Stimulated activated CD4-positive, alpha-beta T cell treated with anti-CD3 and anti-CD28 coated beads, Interleukin-1b, Interleukin-23, amount 100 ng/mL, for 24 hours (primary cell): ENCODE data around the gene PCOLCE2.
"Not testable (repeated sequence)": the region's sequence is repeated elsewhere in the genome, so short reads cannot be mapped to it uniquely, and the experiment has no call there.

ENCODE experiments used
- DNase-seq, 4 experiments: peaks; one replicate each; pipeline ENCODE4 v3.0.0-alpha.2; 2020; ENCODE audit warnings: low read depth in 4 of 4, low spot score in 1 of 4

The PCOLCE2 gene

DNA sequence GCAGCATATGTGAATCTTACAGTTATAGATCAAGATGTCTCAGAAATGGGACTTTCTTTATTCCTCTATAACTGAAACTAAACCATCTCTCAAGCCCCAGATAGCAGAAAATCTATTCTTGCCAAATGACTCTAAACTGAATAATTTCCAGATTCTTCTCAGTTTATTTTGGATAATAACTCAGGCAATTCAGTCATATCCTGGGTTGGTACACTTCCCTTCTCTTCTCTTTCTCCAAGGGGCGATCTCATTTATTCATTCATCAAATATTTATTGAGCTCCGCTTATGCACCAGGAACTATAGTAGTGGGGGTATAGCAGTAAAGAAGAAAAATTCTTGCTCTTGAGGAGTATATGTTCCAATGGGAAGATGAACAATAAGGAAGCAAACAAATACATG is 13.5 kb upstream of the PCOLCE2 start:
- DNase-seq: no peak

- no peak for DNase-seq
Measured at GRCh38 chr3:142898346-142899213, 9.7 kb upstream of the PCOLCE2 start.

DNA sequence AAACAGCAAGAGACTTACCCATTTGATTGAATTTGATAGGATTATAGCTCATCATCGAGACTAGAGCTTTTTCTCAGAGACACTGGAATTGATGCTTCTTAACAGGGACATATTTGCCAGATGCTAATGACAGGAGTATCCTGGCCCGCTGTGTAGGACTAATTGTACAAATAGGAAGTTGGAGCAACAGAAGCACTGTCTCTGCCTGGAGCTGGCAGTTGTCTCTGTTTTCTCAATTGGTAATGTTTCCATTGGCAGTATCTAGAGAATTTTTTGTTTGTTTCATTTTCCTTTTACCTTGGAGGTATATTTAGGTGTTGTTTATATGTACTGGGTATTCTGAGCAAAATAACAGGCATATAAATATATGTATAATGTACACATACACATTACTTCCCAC is 8.9 kb upstream of the PCOLCE2 start:
- DNase-seq: no peak

DNA sequence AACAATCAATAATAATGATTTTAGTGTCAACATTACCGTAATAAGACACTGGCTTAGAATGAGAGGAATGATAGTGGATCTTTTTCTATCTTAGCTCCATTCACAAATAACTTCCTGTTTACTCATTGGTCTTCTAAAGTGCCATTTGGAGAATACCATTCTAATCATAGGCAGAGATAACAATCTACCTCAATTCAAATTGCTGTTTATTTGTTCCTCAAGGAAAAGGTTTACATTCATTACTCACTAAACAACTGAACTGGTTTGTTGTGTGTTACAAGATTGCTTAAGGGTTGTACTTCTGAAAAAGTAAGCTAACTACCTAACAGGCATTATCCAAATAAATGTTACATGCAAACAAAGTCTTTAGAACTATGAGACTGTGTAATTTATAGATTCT is 8.1 kb upstream of the PCOLCE2 start:
- no peak for DNase-seq

DNA sequence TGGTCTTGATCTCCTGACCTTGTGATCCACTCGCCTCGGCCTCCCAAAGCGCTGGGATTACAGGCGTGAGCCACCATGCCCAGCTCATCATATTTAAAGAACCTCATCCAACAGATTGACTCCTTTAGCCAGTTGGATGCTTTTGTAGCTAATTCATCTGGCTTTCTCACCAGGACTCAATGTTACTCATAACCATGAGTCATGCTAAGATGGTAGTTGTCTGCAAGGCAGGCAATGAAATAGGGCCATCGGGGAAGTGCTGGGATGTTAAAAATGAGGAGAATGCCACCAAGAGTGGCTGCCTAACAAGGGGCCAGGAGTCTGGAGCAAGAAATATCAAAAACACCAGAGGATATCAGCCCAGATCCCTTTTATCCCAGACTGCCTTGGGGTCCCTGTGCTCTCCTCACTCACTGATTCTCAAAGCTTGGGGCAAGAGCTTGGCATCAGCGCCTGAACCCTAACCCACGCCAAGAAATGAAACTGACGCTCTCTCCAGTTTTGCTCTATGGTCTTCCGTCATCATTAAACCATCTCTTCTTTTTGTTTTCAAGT is 7.4 kb upstream of the PCOLCE2 start:
- no peak for DNase-seq

DNA sequence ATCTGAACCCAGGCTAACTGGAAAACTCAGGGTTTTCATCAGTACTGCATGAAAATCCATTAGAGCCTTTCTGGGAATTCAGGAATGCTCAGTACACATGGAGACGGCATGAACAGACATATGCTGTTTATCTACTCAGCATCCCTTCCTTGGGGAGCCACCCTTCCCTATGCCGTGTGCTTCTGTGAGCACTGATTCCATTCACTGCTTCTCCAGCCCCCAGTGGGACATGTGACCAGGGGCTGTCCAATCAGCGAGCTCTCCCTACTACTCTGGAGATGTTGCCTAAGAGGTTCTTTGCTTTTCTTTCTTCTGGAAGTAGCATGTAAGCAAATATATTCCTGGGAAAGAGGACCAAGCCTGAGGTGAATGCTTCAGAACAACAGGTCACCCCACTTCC is 5.6 kb upstream of the PCOLCE2 start:
- DNase-seq: no peak

- no peak for DNase-seq
Measured at GRCh38 chr3:142892714-142893113, 3.8 kb upstream of the PCOLCE2 start.

GRCh38 chr3:142890592-142890991 is 1.7 kb upstream of the PCOLCE2 start:
- no peak for DNase-seq

DNA sequence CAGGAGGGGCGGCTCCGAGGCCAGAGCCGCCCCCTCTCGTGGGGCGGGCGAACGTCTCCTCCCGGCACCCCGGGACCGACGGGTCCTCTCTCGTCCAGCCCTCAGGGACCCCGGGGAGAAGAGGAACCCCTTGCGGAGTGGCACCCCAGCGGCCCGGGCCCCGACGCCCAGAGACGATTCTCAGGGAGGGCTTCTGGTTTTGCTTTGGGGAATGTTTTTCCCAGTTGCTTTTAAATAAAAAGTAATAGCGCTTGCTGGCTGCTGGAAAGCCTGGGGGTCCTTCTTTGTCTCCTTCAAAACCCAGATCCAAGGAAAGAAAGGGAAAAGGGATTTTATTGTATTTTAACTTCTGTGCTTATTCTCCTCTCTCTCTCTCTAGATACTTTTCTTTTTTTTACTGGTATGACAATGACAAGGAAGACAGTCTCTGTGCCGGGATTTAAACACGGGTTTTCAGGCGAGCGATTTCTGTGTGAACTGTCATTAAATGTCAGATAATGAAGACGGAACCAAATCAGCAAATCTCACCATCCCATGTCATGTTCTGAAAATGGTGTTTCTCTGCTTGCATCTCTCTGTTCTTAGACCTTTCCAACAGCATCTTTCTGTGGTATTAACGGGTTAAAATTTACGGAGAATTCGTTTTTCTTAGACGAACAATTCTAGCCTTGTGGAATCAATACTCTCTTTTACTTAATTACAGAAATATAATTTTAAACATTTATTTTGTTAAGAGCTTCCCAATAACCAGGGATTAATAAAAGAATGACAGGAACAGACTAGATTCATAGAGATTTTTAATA is 530 bp upstream of the PCOLCE2 start:
- DNase-seq: no peak

- no peak for DNase-seq
Measured at GRCh38 chr3:142888099-142888480, 793 bp downstream of the PCOLCE2 start.

GRCh38 chr3:142886940-142887339 is 1.9 kb downstream of the PCOLCE2 start:
- DNase-seq: no peak

GRCh38 chr3:142886021-142886420 is 2.9 kb downstream of the PCOLCE2 start:
- no peak for DNase-seq

DNA sequence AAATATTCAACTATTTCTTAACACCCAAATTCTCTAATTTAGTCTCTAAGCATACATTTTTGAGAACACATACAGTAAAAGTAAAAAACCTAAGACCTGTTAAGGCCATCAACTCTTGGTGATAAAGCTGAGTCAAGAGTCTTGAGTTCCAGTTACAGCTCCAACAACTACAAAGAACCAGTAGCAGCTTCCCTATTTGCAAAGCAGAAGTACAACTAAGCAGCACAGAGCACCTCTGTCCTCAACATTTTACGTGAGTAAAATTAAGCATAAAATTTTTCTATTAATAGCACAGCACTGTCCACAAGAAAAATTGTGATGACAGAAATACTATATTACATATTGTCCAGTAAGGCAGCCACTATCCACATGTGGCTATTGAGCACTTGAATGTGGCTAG is 4.4 kb downstream of the PCOLCE2 start:
- no peak for DNase-seq

- DNase-seq: not testable (repeated sequence)
Measured at GRCh38 chr3:142883534-142883933, 5.3 kb downstream of the PCOLCE2 start.

- DNase-seq: no peak
Measured at GRCh38 chr3:142881445-142882224, 7.2 kb downstream of the PCOLCE2 start.

- no peak for DNase-seq
Measured at GRCh38 chr3:142878649-142879300, 10.1 kb downstream of the PCOLCE2 start.

- DNase-seq: no peak
Measured at GRCh38 chr3:142876417-142876816, 12.5 kb downstream of the PCOLCE2 start.

GRCh38 chr3:142875583-142876207 is 13.2 kb downstream of the PCOLCE2 start:
- DNase-seq: no peak

- no peak for DNase-seq
Measured at GRCh38 chr3:142875099-142875498, 13.8 kb downstream of the PCOLCE2 start.

GRCh38 chr3:142868382-142868781 is 20.5 kb downstream of the PCOLCE2 start:
- not testable (repeated sequence) for DNase-seq
